HFFc6 (cell line): ENCODE data around the gene EPC2. TPM values are rescaled to one million over a fixed set of nuclear protein-coding genes. Genes with fewer than 3 reads are reported as not detected.

Experiments
- DNase-seq: peaks from one replicate; pipeline ENCODE4 v3.0.0-alpha.2; 2018
- H3K27ac Mint-ChIP-seq: 2 replicates; pipeline ENCODE4 v1.8.0; 2020; ENCODE audit warnings: mild to moderate bottlenecking, mixed read lengths
- H3K27me3 Mint-ChIP-seq: 2 replicates; pipeline ENCODE4 v1.8.0; 2021; ENCODE audit warnings: mild to moderate bottlenecking, moderate library complexity, mixed read lengths; ENCODE audit not compliant: insufficient read depth
- H3K36me3 Mint-ChIP-seq: 2 replicates; pipeline ENCODE4 v1.8.0; 2021; ENCODE audit warnings: low read depth, mixed read lengths
- H3K4me1 Mint-ChIP-seq: 2 replicates; pipeline ENCODE4 v1.8.0; 2020; ENCODE audit warnings: low read depth, mixed read lengths
- H3K4me3 Mint-ChIP-seq: 2 replicates; pipeline ENCODE4 v1.8.0; 2020; ENCODE audit warnings: mild to moderate bottlenecking, moderate library complexity, mixed read lengths
- H3K9me3 Mint-ChIP-seq: 2 replicates; pipeline ENCODE4 v1.8.0; 2020; ENCODE audit warnings: mild to moderate bottlenecking, mixed read lengths
- total RNA-seq, 6 experiments: library from RNA; stranded (reverse); fragmentation: NEBNext Ultra II Directional; extraction: Animal tissue kit (Norgen Biotek cat#: 25700); gene quantifications; 2 replicates in 1 of 6; 3 replicates in 5 of 6; pipeline ENCODE4 v1.2.3, GENCODE V29; 2021
- TF ChIP-seq, protein P1 (sequence below): fragments of 200-600 bp; sonication (generic); IDR thresholded peaks from 2 replicates; pipeline ENCODE4 v1.5.0; 2021; ENCODE audit warnings: antibody characterized with exemption, mild to moderate bottlenecking

Gene EPC2
- total RNA-seq, 6 experiments from 2014 or later, result 16.6 to 21.3 (median 19.2) TPM

DNA sequence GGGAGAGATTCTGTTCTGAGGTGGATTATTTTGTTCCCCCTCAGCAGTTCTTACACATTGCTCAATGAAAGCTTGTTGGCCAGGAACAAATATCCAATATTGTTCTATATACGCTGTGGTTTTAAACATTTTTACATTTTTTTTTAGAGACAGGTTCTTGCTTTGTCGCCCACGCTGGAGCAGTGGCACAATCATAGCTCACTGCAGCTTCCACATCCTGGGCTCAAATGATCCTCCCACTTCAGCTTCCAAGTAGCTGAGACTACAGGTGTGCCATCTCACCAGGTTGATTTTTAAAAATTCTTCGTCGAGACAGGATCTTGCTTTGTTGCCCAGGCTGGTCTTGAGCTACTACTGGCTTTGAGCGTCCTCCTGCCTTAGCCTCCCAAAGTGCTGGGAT lies 171.6 kb downstream of the EPC2 start:
- TF ChIP-seq, protein P1, sequence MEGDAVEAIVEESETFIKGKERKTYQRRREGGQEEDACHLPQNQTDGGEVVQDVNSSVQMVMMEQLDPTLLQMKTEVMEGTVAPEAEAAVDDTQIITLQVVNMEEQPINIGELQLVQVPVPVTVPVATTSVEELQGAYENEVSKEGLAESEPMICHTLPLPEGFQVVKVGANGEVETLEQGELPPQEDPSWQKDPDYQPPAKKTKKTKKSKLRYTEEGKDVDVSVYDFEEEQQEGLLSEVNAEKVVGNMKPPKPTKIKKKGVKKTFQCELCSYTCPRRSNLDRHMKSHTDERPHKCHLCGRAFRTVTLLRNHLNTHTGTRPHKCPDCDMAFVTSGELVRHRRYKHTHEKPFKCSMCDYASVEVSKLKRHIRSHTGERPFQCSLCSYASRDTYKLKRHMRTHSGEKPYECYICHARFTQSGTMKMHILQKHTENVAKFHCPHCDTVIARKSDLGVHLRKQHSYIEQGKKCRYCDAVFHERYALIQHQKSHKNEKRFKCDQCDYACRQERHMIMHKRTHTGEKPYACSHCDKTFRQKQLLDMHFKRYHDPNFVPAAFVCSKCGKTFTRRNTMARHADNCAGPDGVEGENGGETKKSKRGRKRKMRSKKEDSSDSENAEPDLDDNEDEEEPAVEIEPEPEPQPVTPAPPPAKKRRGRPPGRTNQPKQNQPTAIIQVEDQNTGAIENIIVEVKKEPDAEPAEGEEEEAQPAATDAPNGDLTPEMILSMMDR, result no peak

DNA sequence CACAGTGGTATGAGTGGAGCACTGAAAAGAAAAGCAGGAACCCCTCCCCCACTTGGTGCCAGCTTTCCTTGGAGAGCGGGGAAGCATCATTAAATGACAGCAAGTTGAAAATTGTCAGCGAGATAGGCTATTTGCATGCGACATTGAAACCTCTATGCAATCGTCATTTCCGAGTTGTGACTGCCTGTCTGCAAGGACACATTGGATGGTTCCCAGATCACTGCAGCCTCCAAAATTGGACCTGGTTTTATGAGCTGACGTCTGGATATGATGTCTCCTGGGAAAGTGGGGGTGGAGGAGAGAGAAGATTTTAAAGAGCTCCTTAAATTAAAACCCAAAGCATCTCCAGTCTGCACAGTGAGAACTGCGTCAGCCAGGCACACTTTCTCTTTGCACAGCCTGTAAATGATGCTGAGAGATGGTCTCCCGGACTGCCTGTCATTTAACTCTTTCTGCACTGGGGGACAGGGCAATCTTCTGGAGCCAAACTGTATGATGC lies 172.7 kb downstream of the EPC2 start:
- H3K9me3 Mint-ChIP-seq, result no peaks in the 10 kb centered on the region
- TF ChIP-seq, protein P1, result no peak
- H3K4me3 Mint-ChIP-seq, result peak overlapping the region; percentile 72
- H3K4me1 Mint-ChIP-seq, result peaks cover 31% of the 10 kb centered on the region
- no peaks in the 10 kb centered on the region for H3K36me3 Mint-ChIP-seq
- H3K27ac Mint-ChIP-seq, result no peak overlapping the region
- peaks cover 17% of the 10 kb centered on the region for H3K27me3 Mint-ChIP-seq
- peak; percentile 3 for DNase-seq

More for the DNA sequence above, 171.6 kb downstream of the EPC2 start:
- H3K9me3 Mint-ChIP-seq, result no peaks in the 10 kb centered on the region
- H3K4me3 Mint-ChIP-seq, result no peak overlapping the region
- H3K27ac Mint-ChIP-seq, result no peak overlapping the region
- peaks cover 35% of the 10 kb centered on the region for H3K4me1 Mint-ChIP-seq
- no peaks in the 10 kb centered on the region for H3K36me3 Mint-ChIP-seq
- DNase-seq, result no peak
- peaks cover 15% of the 10 kb centered on the region for H3K27me3 Mint-ChIP-seq

DNA sequence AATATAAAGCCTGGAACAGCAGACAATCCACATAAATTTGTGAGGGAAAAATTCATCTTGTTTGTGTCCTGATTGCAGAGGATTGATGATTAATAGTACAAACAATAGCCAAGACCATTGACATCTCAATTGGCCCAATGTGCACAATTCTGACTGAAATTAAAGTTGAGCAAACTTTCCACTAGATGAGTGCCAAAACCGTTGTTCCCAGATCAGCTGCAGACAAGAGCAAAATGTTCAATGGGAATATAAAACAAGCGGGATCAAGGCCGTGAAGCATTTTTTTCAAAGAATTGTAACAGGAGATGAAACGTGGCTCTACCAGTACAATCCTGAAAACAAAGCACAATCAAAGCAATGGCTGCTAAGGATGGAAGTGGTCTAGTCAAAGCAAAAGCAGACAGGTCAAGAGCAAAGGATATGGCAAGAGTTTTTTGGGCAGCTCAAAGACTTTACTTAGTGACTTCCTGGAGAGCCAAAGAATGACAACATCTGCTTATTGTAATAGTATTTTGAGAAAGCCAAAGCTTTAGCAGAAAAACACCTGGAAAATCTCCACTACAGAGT lies 174.6 kb downstream of the EPC2 start:
- peaks cover 17% of the 10 kb centered on the region for H3K27me3 Mint-ChIP-seq
- DNase-seq, result no peak
- H3K27ac Mint-ChIP-seq, result no peak overlapping the region
- peaks cover 24% of the 10 kb centered on the region for H3K4me1 Mint-ChIP-seq
- TF ChIP-seq, protein P1, result no peak
- no peak overlapping the region for H3K4me3 Mint-ChIP-seq
- H3K36me3 Mint-ChIP-seq, result no peaks in the 10 kb centered on the region
- H3K9me3 Mint-ChIP-seq, result no peaks in the 10 kb centered on the region

DNA sequence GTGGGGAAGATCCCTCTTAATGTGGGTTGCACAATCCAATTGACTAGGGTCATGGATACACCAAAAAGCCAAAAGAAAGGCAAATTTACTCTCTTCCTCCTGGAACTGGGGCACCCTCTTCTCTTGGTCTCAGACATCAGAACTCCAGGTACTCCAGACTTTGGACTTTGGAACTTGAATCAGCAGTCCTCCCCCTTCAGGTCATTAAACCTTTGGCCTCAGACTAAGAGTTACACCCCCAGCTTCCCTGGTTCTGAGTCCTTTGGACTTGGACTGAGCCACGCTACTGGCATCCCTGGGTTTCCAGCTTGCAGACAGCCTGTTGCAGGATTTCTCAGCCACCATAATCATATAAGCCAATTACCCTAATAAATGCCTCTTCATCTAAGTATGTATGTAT lies 179.6 kb downstream of the EPC2 start:
- TF ChIP-seq, protein P1, result no peak
- H3K27ac Mint-ChIP-seq, result no peak overlapping the region
- no peak for DNase-seq
- peaks cover 9% of the 10 kb centered on the region for H3K27me3 Mint-ChIP-seq
- H3K36me3 Mint-ChIP-seq, result no peaks in the 10 kb centered on the region
- no peak overlapping the region for H3K4me3 Mint-ChIP-seq
- H3K4me1 Mint-ChIP-seq, result no peaks in the 10 kb centered on the region
- no peaks in the 10 kb centered on the region; the same call in 1 of the 2 replicates for H3K9me3 Mint-ChIP-seq

DNA sequence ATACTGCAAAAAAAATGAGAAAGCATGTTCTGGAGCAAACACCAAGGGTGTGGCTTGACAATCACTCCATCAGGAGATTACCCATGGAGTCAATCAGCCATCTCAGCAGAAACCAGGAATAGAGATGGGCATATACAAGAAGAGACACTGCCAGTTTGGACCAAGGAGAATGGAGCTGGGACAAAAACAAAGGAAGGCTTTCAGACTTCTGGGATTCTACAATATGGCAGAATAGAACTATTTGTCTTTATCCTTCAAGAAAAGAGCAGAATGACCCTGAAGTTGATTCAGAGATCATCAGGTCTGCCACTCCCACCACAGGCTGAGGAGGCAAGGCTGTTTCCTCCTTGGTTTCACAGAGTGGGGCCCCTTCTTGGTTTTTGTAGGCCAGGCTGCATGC lies 182.2 kb downstream of the EPC2 start:
- H3K4me3 Mint-ChIP-seq, result no peak overlapping the region
- no peak overlapping the region for H3K27ac Mint-ChIP-seq
- no peaks in the 10 kb centered on the region; the same call in 1 of the 2 replicates for H3K9me3 Mint-ChIP-seq
- peaks cover 17% of the 10 kb centered on the region for H3K27me3 Mint-ChIP-seq
- no peaks in the 10 kb centered on the region for H3K4me1 Mint-ChIP-seq
- no peak for DNase-seq
- no peaks in the 10 kb centered on the region for H3K36me3 Mint-ChIP-seq
- TF ChIP-seq, protein P1, result no peak
